Measurements from ENCODE around the gene FBRS.
"Not testable (repeated sequence)": the region's sequence is repeated elsewhere in the genome, so short reads cannot be mapped to it uniquely, and the experiment has no call there.

Gene FBRS

GRCh38 chr16:30636599-30636998 is 21.6 kb upstream of the FBRS start:
- Histone ChIP-seq H3K27me3 (no peaks in the 10 kb centered on the region), H3K9me3 (no peaks in the 10 kb centered on the region), H3K36me3 (no peaks in the 10 kb centered on the region), H3K27ac (no peak overlapping the region), H3K4me1 (ENCODE audit: control insufficient read depth in 1 of 2, insufficient read depth in 1 of 2, low read depth in 1 of 2, low read length in 1 of 2) (peaks cover 8 to 12% of the 10 kb centered on the region in 2 experiments), H3K4me3 (ENCODE audit: low read depth in 1 of 2, low read length in 1 of 2) (no peak overlapping the region)
- TF ChIP-seq CTCF (IDR thresholded peaks at IDR 0.05): no peak

- H3K4me1 ChIP-seq (ENCODE audit: control insufficient read depth in 1 of 2, insufficient read depth in 1 of 2, low read depth in 1 of 2, low read length in 1 of 2): peaks cover 8 to 12% of the 10 kb centered on the region in 2 experiments
- not testable (repeated sequence) for H3K9me3 ChIP-seq; H3K27ac ChIP-seq; H3K27me3 ChIP-seq; H3K4me3 ChIP-seq (ENCODE audit: low read depth in 1 of 2, low read length in 1 of 2); H3K36me3 ChIP-seq
Observed at GRCh38 chr16:30637139-30637538, 21.1 kb upstream of the FBRS start.

- no peak for TF ChIP-seq CTCF (IDR thresholded peaks at IDR 0.05)
- Histone ChIP-seq H3K9me3 (no peaks in the 10 kb centered on the region), H3K36me3 (no peaks in the 10 kb centered on the region), H3K27me3 (no peaks in the 10 kb centered on the region), H3K4me3 (ENCODE audit: low read depth in 1 of 2, low read length in 1 of 2) (no peak overlapping the region), H3K4me1 (ENCODE audit: control insufficient read depth in 1 of 2, insufficient read depth in 1 of 2, low read depth in 1 of 2, low read length in 1 of 2) (peaks cover 8 to 12% of the 10 kb centered on the region in 2 experiments), H3K27ac (no peak overlapping the region)
Observed at GRCh38 chr16:30637944-30638343, 20.3 kb upstream of the FBRS start.

- Histone ChIP-seq H3K36me3 (no peaks in the 10 kb centered on the region), H3K4me3 (ENCODE audit: low read depth in 1 of 2, low read length in 1 of 2) (no peak overlapping the region), H3K27me3 (no peaks in the 10 kb centered on the region), H3K9me3 (no peaks in the 10 kb centered on the region), H3K4me1 (ENCODE audit: control insufficient read depth in 1 of 2, insufficient read depth in 1 of 2, low read depth in 1 of 2, low read length in 1 of 2) (no peaks in the 10 kb centered on the region), H3K27ac (no peak overlapping the region)
- TF ChIP-seq CTCF (IDR thresholded peaks at IDR 0.05): no peak
Observed at GRCh38 chr16:30641378-30641982, 16.8 kb upstream of the FBRS start.

GRCh38 chr16:30644334-30644830 is 13.8 kb upstream of the FBRS start:
- Histone ChIP-seq H3K4me1 (ENCODE audit: control insufficient read depth in 1 of 2, insufficient read depth in 1 of 2, low read depth in 1 of 2, low read length in 1 of 2) (peaks cover under 1 to 1% of the 10 kb centered on the region in 2 experiments), H3K36me3 (no peaks in the 10 kb centered on the region), H3K4me3 (ENCODE audit: low read depth in 1 of 2, low read length in 1 of 2) (no peak overlapping the region), H3K9me3 (no peaks in the 10 kb centered on the region), H3K27me3 (no peaks in the 10 kb centered on the region), H3K27ac (no peak overlapping the region)
- no peak for TF ChIP-seq CTCF (IDR thresholded peaks at IDR 0.05)

GRCh38 chr16:30645727-30646126 is 12.5 kb upstream of the FBRS start:
- TF ChIP-seq CTCF (IDR thresholded peaks at IDR 0.05): no peak
- no peak overlapping the region for H3K27ac ChIP-seq
- no peak overlapping the region for H3K4me3 ChIP-seq (ENCODE audit: low read depth in 1 of 2, low read length in 1 of 2)
- H3K36me3 ChIP-seq: no peaks in the 10 kb centered on the region
- no peaks in the 10 kb centered on the region for H3K9me3 ChIP-seq
- peaks cover 9 to 10% of the 10 kb centered on the region in 2 experiments for H3K4me1 ChIP-seq (ENCODE audit: control insufficient read depth in 1 of 2, insufficient read depth in 1 of 2, low read depth in 1 of 2, low read length in 1 of 2)
- no peaks in the 10 kb centered on the region for H3K27me3 ChIP-seq
